Prostate gland (tissue), 2 donors: ENCODE measurements around the gene NAA80.

Experiments
- POLR2A ChIP-seq: fragments of 450-650 bp; IDR thresholded peaks from one replicate; pipeline ENCODE4 v1.6.1; 2016; ENCODE audit warnings: antibody characterized with exemption, mild to moderate bottlenecking
- POLR2AphosphoS5 ChIP-seq: sonication (generic); formaldehyde crosslinking; IDR thresholded peaks from one replicate; pipeline ENCODE4 v1.6.1; 2017; ENCODE audit warnings: antibody characterized with exemption
- TF ChIP-seq, protein P1 (sequence below), 4 experiments: fragments of 200-600 bp in 2 of 4; fragments of 450-650 bp in 2 of 4; sonication (generic) in 2 of 4; IDR thresholded peaks; 1 replicate in 3 of 4; 2 replicates in 1 of 4; pipeline ENCODE4 v1.5.1; 2016 to 2019; ENCODE audit warnings: antibody characterized with exemption in 4 of 4, mild to moderate bottlenecking in 2 of 4, moderate library complexity in 2 of 4

DNA sequence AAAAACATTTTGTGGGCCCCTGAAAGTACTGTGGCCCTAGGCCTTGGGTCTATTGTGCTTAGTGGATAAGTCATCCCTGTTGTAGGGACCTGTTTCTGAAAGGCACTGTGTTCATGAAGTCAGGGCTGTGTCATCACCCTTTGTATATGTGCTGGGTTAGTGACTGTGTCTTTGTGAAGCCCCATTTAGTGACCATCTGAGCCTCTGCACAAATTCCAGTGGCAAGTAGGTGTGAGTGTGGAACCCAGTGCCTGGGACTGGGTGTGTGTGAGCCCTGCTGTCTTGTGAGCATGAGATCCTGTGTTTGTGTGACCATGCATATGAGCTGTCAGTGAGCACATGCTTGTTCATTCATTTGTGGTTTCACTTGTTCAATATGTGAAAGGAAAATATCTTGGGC is 5.4 kb upstream of the NAA80 start:
- TF ChIP-seq POLR2AphosphoS5 (no peak), POLR2A (no peak)
- TF ChIP-seq, protein P1, sequence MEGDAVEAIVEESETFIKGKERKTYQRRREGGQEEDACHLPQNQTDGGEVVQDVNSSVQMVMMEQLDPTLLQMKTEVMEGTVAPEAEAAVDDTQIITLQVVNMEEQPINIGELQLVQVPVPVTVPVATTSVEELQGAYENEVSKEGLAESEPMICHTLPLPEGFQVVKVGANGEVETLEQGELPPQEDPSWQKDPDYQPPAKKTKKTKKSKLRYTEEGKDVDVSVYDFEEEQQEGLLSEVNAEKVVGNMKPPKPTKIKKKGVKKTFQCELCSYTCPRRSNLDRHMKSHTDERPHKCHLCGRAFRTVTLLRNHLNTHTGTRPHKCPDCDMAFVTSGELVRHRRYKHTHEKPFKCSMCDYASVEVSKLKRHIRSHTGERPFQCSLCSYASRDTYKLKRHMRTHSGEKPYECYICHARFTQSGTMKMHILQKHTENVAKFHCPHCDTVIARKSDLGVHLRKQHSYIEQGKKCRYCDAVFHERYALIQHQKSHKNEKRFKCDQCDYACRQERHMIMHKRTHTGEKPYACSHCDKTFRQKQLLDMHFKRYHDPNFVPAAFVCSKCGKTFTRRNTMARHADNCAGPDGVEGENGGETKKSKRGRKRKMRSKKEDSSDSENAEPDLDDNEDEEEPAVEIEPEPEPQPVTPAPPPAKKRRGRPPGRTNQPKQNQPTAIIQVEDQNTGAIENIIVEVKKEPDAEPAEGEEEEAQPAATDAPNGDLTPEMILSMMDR (IDR thresholded peaks at IDR 0.05), result no peak
